Mesothelial cell of epicardium (in vitro differentiated cells): ENCODE data around the gene NAALADL2. TPM values are rescaled to one million over a fixed set of nuclear protein-coding genes. Genes with fewer than 3 reads are reported as not detected.
"Not testable (repeated sequence)": the region's sequence is repeated elsewhere in the genome, so short reads cannot be mapped to it uniquely, and the experiment has no call there.

Experiments used
- DNase-seq, 2 experiments: peaks; one replicate each; pipeline ENCODE4 v3.0.0; 2021; ENCODE audit warnings: low spot score in 2 of 2; ENCODE audit not compliant: unreplicated experiment in 2 of 2
- H3K27ac Mint-ChIP-seq: 2 replicates; pipeline ENCODE4 v1.8.0; 2021; ENCODE audit warnings: mixed read lengths
- H3K27me3 Mint-ChIP-seq: 2 replicates; pipeline ENCODE4 v1.8.0; 2021; ENCODE audit warnings: low read depth, mixed read lengths
- H3K36me3 Mint-ChIP-seq: 2 replicates; pipeline ENCODE4 v1.8.0; 2021; ENCODE audit warnings: mixed read lengths
- H3K4me1 Mint-ChIP-seq: 2 replicates; pipeline ENCODE4 v1.8.0; 2021; ENCODE audit warnings: mixed read lengths
- H3K4me3 Mint-ChIP-seq: 2 replicates; pipeline ENCODE4 v1.8.0; 2021; ENCODE audit warnings: mild to moderate bottlenecking, moderate library complexity, mixed read lengths
- H3K9me3 Mint-ChIP-seq: 2 replicates; pipeline ENCODE4 v1.8.0; 2021; ENCODE audit warnings: mixed read lengths
- CTCF ChIP-seq: fragments of 200-600 bp; sonication (generic); IDR thresholded peaks from one replicate; pipeline ENCODE4 v1.5.0; 2021; ENCODE audit warnings: antibody characterized with exemption; ENCODE audit not compliant: unreplicated experiment
- total RNA-seq: library from RNA; stranded (reverse); gene quantifications from 3 replicates; pipeline ENCODE4 v1.2.1, GENCODE V29; 2021

Gene NAALADL2
- total RNA-seq, 1 donor from 2014 or later: 27.9 TPM

DNA sequence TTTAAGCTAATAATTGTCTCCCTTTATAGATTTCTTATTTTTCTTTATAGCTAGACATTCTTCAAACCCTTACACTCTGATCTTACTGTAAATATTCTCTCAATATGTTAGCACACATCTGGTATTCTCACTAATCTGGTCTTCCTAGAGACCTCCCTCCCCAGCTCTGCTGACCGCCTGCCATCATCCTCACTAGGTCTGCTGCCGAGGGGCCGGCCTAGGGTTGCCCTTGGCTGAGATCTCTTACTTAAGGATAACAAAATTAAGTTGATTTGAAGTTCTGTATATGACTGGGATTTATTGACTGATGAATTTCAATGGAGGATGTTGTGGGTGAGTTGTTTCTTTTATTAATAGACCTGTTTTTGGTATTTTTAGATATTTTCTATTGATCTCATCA lies 586.6 kb downstream of the NAALADL2 start:
- DNase-seq: no peak
- no peak overlapping the region for H3K4me3 Mint-ChIP-seq
- no peak for TF ChIP-seq CTCF
- H3K27ac Mint-ChIP-seq: no peak overlapping the region
- H3K4me1 Mint-ChIP-seq: peaks cover 6% of the 10 kb centered on the region
- H3K27me3 Mint-ChIP-seq: no peaks in the 10 kb centered on the region
- no peaks in the 10 kb centered on the region for H3K36me3 Mint-ChIP-seq
- H3K9me3 Mint-ChIP-seq: peaks cover under 1% of the 10 kb centered on the region

DNA sequence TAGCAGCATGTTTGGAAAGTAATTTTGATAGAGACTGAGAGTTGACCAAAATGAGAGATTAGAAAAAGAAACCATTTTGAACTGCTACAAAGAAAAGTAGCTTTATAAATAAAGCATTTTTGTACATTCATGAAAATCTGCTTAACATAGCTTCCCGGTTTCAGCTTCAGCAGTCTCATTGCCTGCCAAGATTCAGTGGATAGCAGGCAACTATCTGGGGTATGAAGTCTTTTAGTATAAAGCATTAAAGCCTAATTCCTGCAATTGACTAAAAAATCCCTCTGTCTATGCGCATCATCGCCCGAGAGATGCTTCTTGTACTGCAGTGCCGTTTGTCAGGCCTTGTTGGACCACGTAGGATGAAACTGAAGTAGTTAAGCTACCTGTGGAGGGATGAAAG lies 588.4 kb downstream of the NAALADL2 start:
- no peak for TF ChIP-seq CTCF
- Mint-ChIP-seq H3K27ac (no peak overlapping the region), H3K4me1 (peaks cover 6% of the 10 kb centered on the region), H3K27me3 (no peaks in the 10 kb centered on the region), H3K9me3 (no peaks in the 10 kb centered on the region), H3K4me3 (no peak overlapping the region), H3K36me3 (no peaks in the 10 kb centered on the region)
- no peak for DNase-seq

DNA sequence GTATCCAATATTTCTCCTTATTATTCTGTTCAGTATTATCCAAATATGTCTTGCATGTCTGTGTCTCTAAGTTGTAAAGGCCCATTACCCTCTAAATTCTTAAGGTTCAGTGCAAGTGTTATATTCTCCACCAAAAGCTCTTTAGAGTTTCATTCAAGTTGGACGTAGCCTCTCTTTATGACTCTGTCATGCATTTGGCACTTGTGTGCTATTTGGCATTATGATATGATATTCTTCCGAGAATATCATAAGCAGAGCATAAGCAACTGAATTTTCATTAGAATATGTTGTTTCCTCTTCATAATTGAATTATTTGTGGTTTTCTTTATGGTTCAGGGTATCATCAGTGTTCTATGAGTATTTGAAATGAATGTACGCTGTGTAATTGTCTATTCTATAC lies 594.2 kb downstream of the NAALADL2 start:
- H3K27ac Mint-ChIP-seq: no peak overlapping the region
- no peak for TF ChIP-seq CTCF
- H3K4me1 Mint-ChIP-seq: no peaks in the 10 kb centered on the region
- H3K36me3 Mint-ChIP-seq: no peaks in the 10 kb centered on the region
- no peak overlapping the region for H3K4me3 Mint-ChIP-seq
- no peaks in the 10 kb centered on the region for H3K27me3 Mint-ChIP-seq
- no peaks in the 10 kb centered on the region for H3K9me3 Mint-ChIP-seq
- DNase-seq: no peak

- Mint-ChIP-seq H3K9me3 (peaks cover 2% of the 10 kb centered on the region), H3K36me3 (no peaks in the 10 kb centered on the region), H3K27ac (no peak overlapping the region), H3K4me3 (no peak overlapping the region), H3K4me1 (no peaks in the 10 kb centered on the region), H3K27me3 (no peaks in the 10 kb centered on the region)
- no peak for DNase-seq
- TF ChIP-seq CTCF: no peak
Measured at GRCh38 chr3:175456466-175456865, 597.3 kb downstream of the NAALADL2 start.

DNA sequence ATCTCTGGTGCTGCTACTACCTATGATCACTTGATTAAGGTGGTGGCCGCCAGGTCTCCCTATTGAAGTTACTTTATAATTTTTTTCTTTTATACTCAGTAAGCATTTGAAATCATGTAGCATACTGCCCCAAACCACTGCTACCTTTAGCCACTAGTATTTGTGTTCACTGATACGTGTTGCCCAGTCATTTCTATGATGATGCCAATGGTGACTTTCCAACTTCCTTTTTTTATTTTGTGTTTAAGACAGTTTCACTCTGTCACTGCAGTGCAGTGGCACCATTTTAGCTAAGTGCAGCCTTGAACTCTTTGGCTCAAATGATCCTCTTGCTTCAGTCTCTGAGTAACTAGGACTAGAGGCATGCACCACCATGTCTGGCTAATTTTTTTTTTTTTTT lies 598.2 kb downstream of the NAALADL2 start:
- no peak for TF ChIP-seq CTCF
- H3K36me3 Mint-ChIP-seq: no peaks in the 10 kb centered on the region
- no peak overlapping the region for H3K27ac Mint-ChIP-seq
- DNase-seq: no peak
- no peak overlapping the region for H3K4me3 Mint-ChIP-seq
- no peaks in the 10 kb centered on the region for H3K4me1 Mint-ChIP-seq
- no peaks in the 10 kb centered on the region for H3K27me3 Mint-ChIP-seq
- peaks cover 7% of the 10 kb centered on the region for H3K9me3 Mint-ChIP-seq

DNA sequence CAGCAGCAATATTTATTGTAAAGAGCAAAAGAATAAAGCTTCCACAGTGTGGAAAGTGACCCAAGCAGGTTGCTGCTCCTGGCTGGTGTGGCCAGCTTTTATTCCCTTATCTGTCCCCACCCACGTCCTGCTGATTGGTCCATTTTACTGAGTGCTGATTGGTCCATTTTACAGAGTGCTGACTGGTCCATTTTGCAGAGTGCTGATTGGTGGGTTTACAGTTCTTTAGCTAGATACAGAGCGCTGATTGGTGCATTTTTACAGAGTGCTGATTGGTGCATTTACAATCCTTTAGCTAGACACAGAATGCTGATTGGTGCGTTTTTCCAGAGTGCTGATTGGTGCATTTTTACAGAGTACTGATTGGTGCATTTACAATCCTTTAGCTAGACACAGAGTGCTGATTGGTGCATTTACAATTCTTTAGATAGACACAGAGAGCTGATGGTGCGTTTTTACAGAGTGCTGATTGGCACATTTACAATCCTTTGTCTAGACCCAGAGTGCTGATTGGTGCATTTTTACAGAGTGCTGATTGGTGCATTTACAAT lies 601.8 kb downstream of the NAALADL2 start:
- H3K36me3 Mint-ChIP-seq, H3K9me3 Mint-ChIP-seq, H3K4me3 Mint-ChIP-seq, H3K27me3 Mint-ChIP-seq, DNase-seq, H3K27ac Mint-ChIP-seq, H3K4me1 Mint-ChIP-seq: not testable (repeated sequence)
